Activated naive CD4-positive, alpha-beta T cell treated with anti-CD3 and anti-CD28 coated beads for 36 hours (primary cell): ENCODE measurements around the gene SYTL2. TPM values are rescaled to one million over a fixed set of nuclear protein-coding genes. Genes with fewer than 3 reads are reported as not detected.
A peak's percentile ranks its signal among the peaks of the same experiment; 100 is the strongest.

Experiments
- CTCF ChIA-PET: fragments of 350-600 bp; sonication (Branson Sonifier 250); formaldehyde crosslinking; loops from one replicate; lab custom pipeline; 2021; ENCODE audit warnings: antibody characterized with exemption; lab: Charles Lee
- DNase-seq: peaks from one replicate; pipeline ENCODE4 v3.0.0-alpha.2; 2020
- H3K27ac Mint-ChIP-seq: one replicate; pipeline ENCODE4 v1.8.0; 2021; ENCODE audit warnings: mild to moderate bottlenecking, mixed read lengths
- H3K27me3 Mint-ChIP-seq: one replicate; pipeline ENCODE4 v1.8.0; 2021; ENCODE audit warnings: low read depth, mixed read lengths
- H3K36me3 Mint-ChIP-seq: one replicate; pipeline ENCODE4 v1.8.0; 2021; ENCODE audit warnings: low read depth, mixed read lengths
- H3K4me1 Mint-ChIP-seq: one replicate; pipeline ENCODE4 v1.8.0; 2021; ENCODE audit warnings: low read depth, mixed read lengths
- H3K4me3 Mint-ChIP-seq: one replicate; pipeline ENCODE4 v1.8.0; 2021; ENCODE audit warnings: mild to moderate bottlenecking, moderate library complexity, mixed read lengths
- H3K9me3 Mint-ChIP-seq: one replicate; pipeline ENCODE4 v1.8.0; 2021; ENCODE audit warnings: mixed read lengths
- intact Hi-C: fragments of 100-400 bp; cut with micrococcal nuclease; formaldehyde crosslinking; loops from one replicate; pipeline ENCODE4 v1.15.1; 2023
- total RNA-seq, 2 experiments: library from RNA; stranded (reverse); gene quantifications; one replicate each; pipeline ENCODE4 v1.2.3, GENCODE V29; 2021

Gene SYTL2
- total RNA-seq, 2 experiments from 2014 or later: 13.8 to 13.9 TPM

GRCh38 chr11:85826116-85826855 is 15.3 kb upstream of the SYTL2 start:
- Mint-ChIP-seq H3K4me3 (peak overlapping the region; percentile 28), H3K27ac (peak overlapping the region; percentile 20), H3K36me3 (no peaks in the 10 kb centered on the region), H3K27me3 (no peaks in the 10 kb centered on the region), H3K4me1 (peaks cover 57% of the 10 kb centered on the region), H3K9me3 (peaks cover 4% of the 10 kb centered on the region)
- CTCF ChIA-PET: interaction anchor here (0.6 to 3.4 kb wide), 12 partner anchors 11 to 971 kb away, joined by 3 to 11 read pairs (median 3); no protein-coding TSS in a partner anchor
- intact Hi-C loops: loop anchor here (2.0 to 10.0 kb wide), 4 partner anchors 131 to 767 kb away; no protein-coding TSS in a partner anchor
- peak; percentile 51 for DNase-seq

- H3K4me1 Mint-ChIP-seq: peaks cover 57% of the 10 kb centered on the region
- peaks cover 4% of the 10 kb centered on the region for H3K9me3 Mint-ChIP-seq
- intact Hi-C loops: loop anchor here (2.0 to 10.0 kb wide), 4 partner anchors 131 to 767 kb away; no protein-coding TSS in a partner anchor
- H3K27ac Mint-ChIP-seq: no peak overlapping the region
- no peaks in the 10 kb centered on the region for H3K27me3 Mint-ChIP-seq
- H3K4me3 Mint-ChIP-seq: no peak overlapping the region
- CTCF ChIA-PET: interaction anchor here (0.7 to 3.4 kb wide), 10 partner anchors 14 to 228 kb away, joined by 3 to 11 read pairs (median 4); no protein-coding TSS in a partner anchor
- H3K36me3 Mint-ChIP-seq: no peaks in the 10 kb centered on the region
- DNase-seq: no peak
These were observed 14.7 kb upstream of the SYTL2 start for GRCh38 chr11:85825616-85826015.

GRCh38 chr11:85823816-85824215 is 12.9 kb upstream of the SYTL2 start:
- DNase-seq: peak; percentile 81
- Mint-ChIP-seq H3K4me1 (peaks cover 57% of the 10 kb centered on the region), H3K9me3 (no peaks in the 10 kb centered on the region), H3K4me3 (no peak overlapping the region), H3K36me3 (no peaks in the 10 kb centered on the region), H3K27ac (peak overlapping the region; percentile 70), H3K27me3 (no peaks in the 10 kb centered on the region)
- CTCF ChIA-PET: interaction anchor here (0.6 to 1.5 kb wide), 5 partner anchors 12 to 300 kb away, joined by 3 to 4 read pairs (median 3); partner anchors contain the start of gene CCDC83
- intact Hi-C loops: loop anchor here (1.0 to 10.0 kb wide), 8 partner anchors 13 to 463 kb away; partner anchors contain the start of genes CREBZF and SYTL2

- no peak overlapping the region for H3K27ac Mint-ChIP-seq
- peaks cover 52% of the 10 kb centered on the region for H3K4me1 Mint-ChIP-seq
- H3K9me3 Mint-ChIP-seq: no peaks in the 10 kb centered on the region
- no peaks in the 10 kb centered on the region for H3K27me3 Mint-ChIP-seq
- intact Hi-C loops: loop anchor here (1.0 to 10.0 kb wide), 3 partner anchors 70 to 228 kb away; no protein-coding TSS in a partner anchor
- H3K36me3 Mint-ChIP-seq: no peaks in the 10 kb centered on the region
- no peak overlapping the region for H3K4me3 Mint-ChIP-seq
- DNase-seq: no peak
- CTCF ChIA-PET: no interaction called here
These were observed 11.9 kb upstream of the SYTL2 start for GRCh38 chr11:85822814-85823213.

DNA sequence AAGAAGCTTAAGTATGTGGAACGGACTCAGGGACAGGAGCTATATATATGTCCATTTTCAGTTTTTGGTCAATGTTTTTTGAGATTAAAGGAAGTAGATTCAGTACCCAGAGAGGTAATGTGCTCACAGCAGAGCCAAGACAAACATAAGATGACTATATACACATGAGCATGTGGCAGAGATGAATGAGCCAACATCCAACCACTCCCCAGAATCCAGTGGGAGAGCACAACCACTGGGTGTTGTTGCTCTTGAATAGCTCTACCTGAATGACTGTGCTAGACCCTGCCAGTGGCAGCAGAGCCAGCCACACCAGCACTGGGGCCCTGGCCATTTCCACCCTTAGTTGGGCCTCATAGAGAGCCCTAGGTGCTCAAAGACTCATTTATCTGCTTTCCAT is 10.7 kb upstream of the SYTL2 start:
- Mint-ChIP-seq H3K27me3 (no peaks in the 10 kb centered on the region), H3K27ac (no peak overlapping the region), H3K4me3 (no peak overlapping the region), H3K4me1 (peaks cover 40% of the 10 kb centered on the region), H3K9me3 (no peaks in the 10 kb centered on the region), H3K36me3 (no peaks in the 10 kb centered on the region)
- intact Hi-C loops: loop anchor here (10.0 kb wide), 1 partner anchor 227 kb away; no protein-coding TSS in a partner anchor
- peak; percentile 30 for DNase-seq
- CTCF ChIA-PET: interaction anchor here (0.6 kb wide), 1 partner anchor 470 kb away, joined by 3 read pairs; no protein-coding TSS in a partner anchor

DNA sequence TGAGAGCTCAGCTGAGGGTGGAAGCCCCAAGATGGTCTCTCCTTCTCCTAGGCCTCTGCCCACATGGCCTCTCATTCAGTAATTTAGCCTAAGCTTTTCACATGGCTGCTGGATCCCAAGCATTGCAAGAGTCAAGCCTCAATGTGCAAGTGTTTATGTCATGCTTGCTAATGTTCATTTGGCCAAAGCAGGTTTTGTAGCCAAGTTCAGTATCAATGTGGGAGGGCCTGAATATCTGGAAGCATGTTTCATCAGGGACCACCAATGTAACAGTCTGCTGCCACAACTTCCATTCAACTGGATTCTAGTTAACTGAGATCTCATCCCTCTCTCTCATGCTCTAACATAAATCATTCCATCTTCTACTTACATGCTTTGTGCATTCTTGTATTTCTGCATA is 8.5 kb upstream of the SYTL2 start:
- intact Hi-C loops: no loop called here
- peaks cover 23% of the 10 kb centered on the region for H3K4me1 Mint-ChIP-seq
- CTCF ChIA-PET: no interaction called here
- no peak overlapping the region for H3K4me3 Mint-ChIP-seq
- no peak overlapping the region for H3K27ac Mint-ChIP-seq
- H3K27me3 Mint-ChIP-seq: no peaks in the 10 kb centered on the region
- no peak for DNase-seq
- H3K9me3 Mint-ChIP-seq: no peaks in the 10 kb centered on the region
- H3K36me3 Mint-ChIP-seq: no peaks in the 10 kb centered on the region

- Mint-ChIP-seq H3K27me3 (no peaks in the 10 kb centered on the region), H3K27ac (no peak overlapping the region), H3K4me3 (no peak overlapping the region), H3K4me1 (peaks cover 8% of the 10 kb centered on the region), H3K9me3 (no peaks in the 10 kb centered on the region), H3K36me3 (no peaks in the 10 kb centered on the region)
- DNase-seq: no peak
- intact Hi-C loops: no loop called here
- CTCF ChIA-PET: interaction anchor here (0.6 to 1.4 kb wide), 4 partner anchors 11 to 150 kb away, joined by 3 to 4 read pairs (median 4); no protein-coding TSS in a partner anchor
These were observed 4.4 kb upstream of the SYTL2 start for GRCh38 chr11:85815186-85815931.

DNA sequence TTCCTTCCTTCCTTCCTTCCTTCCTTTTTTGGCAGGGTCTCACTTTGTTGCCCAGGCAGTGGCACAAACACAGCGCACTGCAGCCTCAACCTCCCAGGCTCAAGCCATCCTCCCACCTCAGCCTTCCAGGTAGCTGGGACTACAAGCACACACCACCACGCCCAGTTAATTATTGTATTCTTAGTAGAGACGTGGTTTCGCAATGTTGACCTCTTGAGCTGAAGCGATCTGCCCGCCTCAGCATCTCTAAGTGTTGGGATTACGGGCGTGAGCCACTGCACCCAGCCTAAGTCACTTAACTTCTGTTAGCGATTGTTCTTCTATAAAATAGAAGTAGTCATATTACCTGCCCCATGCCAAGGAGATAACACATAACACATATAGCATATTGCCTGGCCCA is 2.8 kb upstream of the SYTL2 start:
- Mint-ChIP-seq H3K9me3 (no peaks in the 10 kb centered on the region), H3K36me3 (no peaks in the 10 kb centered on the region), H3K27me3 (no peaks in the 10 kb centered on the region), H3K4me3 (no peak overlapping the region), H3K4me1 (peaks cover 24% of the 10 kb centered on the region), H3K27ac (no peak overlapping the region)
- intact Hi-C loops: no loop called here
- no peak for DNase-seq
- CTCF ChIA-PET: no interaction called here

- no peak for DNase-seq
- CTCF ChIA-PET: interaction anchor here (1.2 kb wide), 1 partner anchor 13 kb away, joined by 4 read pairs; no protein-coding TSS in a partner anchor
These were observed 683 bp upstream of the SYTL2 start for GRCh38 chr11:85811624-85812023.

GRCh38 chr11:85810521-85810870 is 445 bp downstream of the SYTL2 start:
- H3K27me3 Mint-ChIP-seq: no peaks in the 10 kb centered on the region
- intact Hi-C loops: loop anchor here (1.0 to 2.0 kb wide), 3 partner anchors 11 to 116 kb away; partner anchors contain the start of gene CCDC83
- no peak overlapping the region for H3K27ac Mint-ChIP-seq
- H3K36me3 Mint-ChIP-seq: no peaks in the 10 kb centered on the region
- DNase-seq: no peak
- no peaks in the 10 kb centered on the region for H3K9me3 Mint-ChIP-seq
- CTCF ChIA-PET: interaction anchor here (0.9 to 2.0 kb wide), 4 partner anchors 14 to 162 kb away, joined by 3 to 11 read pairs (median 5); partner anchors contain the start of gene TMEM126A
- H3K4me3 Mint-ChIP-seq: peak overlapping the region; percentile 81
- peaks cover 32% of the 10 kb centered on the region for H3K4me1 Mint-ChIP-seq

More at GRCh38 chr11:85811624-85812023, 683 bp upstream of the SYTL2 start:
- intact Hi-C loops: loop anchor here (1.0 to 2.0 kb wide), 3 partner anchors 13 to 146 kb away; partner anchors contain the start of gene CREBZF
- Mint-ChIP-seq H3K4me3 (peak overlapping the region; percentile 74), H3K9me3 (no peaks in the 10 kb centered on the region), H3K36me3 (no peaks in the 10 kb centered on the region), H3K27ac (no peak overlapping the region), H3K27me3 (no peaks in the 10 kb centered on the region), H3K4me1 (peaks cover 29% of the 10 kb centered on the region)

GRCh38 chr11:85809863-85810262 is 1.1 kb downstream of the SYTL2 start:
- peak; percentile 26 for DNase-seq
- Mint-ChIP-seq H3K9me3 (no peaks in the 10 kb centered on the region), H3K36me3 (no peaks in the 10 kb centered on the region), H3K4me1 (peaks cover 31% of the 10 kb centered on the region), H3K27me3 (no peaks in the 10 kb centered on the region), H3K4me3 (peak overlapping the region; percentile 81), H3K27ac (no peak overlapping the region)
- intact Hi-C loops: loop anchor here (1.0 to 2.0 kb wide), 4 partner anchors 11 to 115 kb away; partner anchors contain the start of gene CCDC83
- CTCF ChIA-PET: interaction anchor here (0.9 to 2.0 kb wide), 6 partner anchors 13 to 483 kb away, joined by 3 to 11 read pairs (median 4); partner anchors contain the start of gene TMEM126A
